Immature natural killer cell (primary cell): ENCODE measurements around the gene TFIP11. TPM values are rescaled to one million over a fixed set of nuclear protein-coding genes. Genes with fewer than 3 reads are reported as not detected.
A peak's percentile ranks its signal among the peaks of the same experiment; 100 is the strongest.

ENCODE experiments used
- DNase-seq, 3 donors: peaks; one replicate each; pipeline ENCODE4 v3.0.0; 2022; ENCODE audit warnings: mixed read lengths in 1 of 3
- H3K27ac Mint-ChIP-seq, 6 donors: one replicate each; pipeline ENCODE4 v1.8.0; 2020; ENCODE audit warnings: mixed read lengths in 6 of 6, mild to moderate bottlenecking in 5 of 6, inconsistent platforms in 4 of 6, moderate library complexity in 3 of 6
- H3K27me3 Mint-ChIP-seq, 3 donors: one replicate each; pipeline ENCODE4 v1.8.0; 2020 to 2021; ENCODE audit warnings: low read depth in 3 of 3, mild to moderate bottlenecking in 3 of 3, mixed read lengths in 3 of 3, moderate library complexity in 3 of 3, inconsistent platforms in 1 of 3
- H3K36me3 Mint-ChIP-seq, 3 donors: one replicate each; pipeline ENCODE4 v1.8.0; 2020; ENCODE audit warnings: mixed read lengths in 3 of 3, inconsistent platforms in 2 of 3, mild to moderate bottlenecking in 2 of 3
- H3K4me1 Mint-ChIP-seq, 2 donors: one replicate each; pipeline ENCODE4 v1.8.0; 2020; ENCODE audit warnings: inconsistent platforms in 2 of 2, mild to moderate bottlenecking in 2 of 2, mixed read lengths in 2 of 2, moderate library complexity in 1 of 2
- H3K4me3 Mint-ChIP-seq, 5 donors: one replicate each; pipeline ENCODE4 v1.8.0; 2020; ENCODE audit warnings: mild to moderate bottlenecking in 5 of 5, mixed read lengths in 5 of 5, inconsistent platforms in 3 of 5, moderate library complexity in 3 of 5
- H3K9me3 Mint-ChIP-seq, 6 donors: one replicate each; pipeline ENCODE4 v1.8.0; 2020; ENCODE audit warnings: mild to moderate bottlenecking in 6 of 6, mixed read lengths in 6 of 6, inconsistent platforms in 4 of 6, moderate library complexity in 3 of 6
- polyA plus RNA-seq, 3 donors: library from polyadenylated mRNA; unstranded; fragments of 300-500 nt; fragmentation: Illumina TruSeq; gene quantifications; one replicate each; pipeline ENCODE4 v1.2.3, GENCODE V29; 2021

The TFIP11 gene
- polyA plus RNA-seq, 3 donors from 2014 or later, result 16.3 to 59.9 (median 18.0) TPM

GRCh38 chr22:26486394-26486793, 25.9 kb downstream of the TFIP11 start:
- Mint-ChIP-seq H3K27me3 (peaks cover 6 to 19% (median 10%) of the 10 kb centered on the region in 3 donors), H3K4me3 (peak overlapping the region in 2 of 5 donors; percentile 2 to 36), H3K4me1 (peaks cover 42 to 62% of the 10 kb centered on the region in 2 donors), H3K27ac (peak overlapping the region; percentile 13 to 96 (median 65)), H3K9me3 (no peaks in the 10 kb centered on the region), H3K36me3 (peaks cover 13 to 30% (median 14%) of the 10 kb centered on the region in 3 donors)
- no peak for DNase-seq

- DNase-seq, result no peak
- Mint-ChIP-seq H3K4me3 (peak overlapping the region; percentile 11 to 91 (median 50)), H3K27ac (peak overlapping the region; percentile 59 to 96 (median 84)), H3K9me3 (no peaks in the 10 kb centered on the region), H3K36me3 (peaks cover 12 to 25% (median 12%) of the 10 kb centered on the region in 3 donors), H3K27me3 (peaks cover 6 to 19% (median 10%) of the 10 kb centered on the region in 3 donors), H3K4me1 (peaks cover 42 to 67% of the 10 kb centered on the region in 2 donors)
Measured at GRCh38 chr22:26485806-26486390, 26.4 kb downstream of the TFIP11 start.

- Mint-ChIP-seq H3K4me1 (peaks cover 47 to 69% of the 10 kb centered on the region in 2 donors), H3K4me3 (peak overlapping the region; percentile 1 to 92 (median 61)), H3K36me3 (peaks cover 9 to 18% (median 10%) of the 10 kb centered on the region in 3 donors), H3K27me3 (peaks cover 6 to 19% (median 10%) of the 10 kb centered on the region in 3 donors), H3K27ac (peak overlapping the region; percentile 71 to 97 (median 92)), H3K9me3 (no peaks in the 10 kb centered on the region)
- DNase-seq, result no peak
Measured at GRCh38 chr22:26485013-26485412, 27.3 kb downstream of the TFIP11 start.

GRCh38 chr22:26484360-26484706, 27.9 kb downstream of the TFIP11 start:
- peak in 2 of 3 donors; percentile 31 to 46 for DNase-seq
- Mint-ChIP-seq H3K27ac (peak overlapping the region; percentile 89 to 98 (median 94)), H3K4me1 (peaks cover 53 to 75% of the 10 kb centered on the region in 2 donors), H3K4me3 (peak overlapping the region; percentile 83 to 95 (median 91)), H3K36me3 (peaks cover 4 to 15% (median 7%) of the 10 kb centered on the region in 3 donors), H3K27me3 (peaks cover 6 to 18% (median 10%) of the 10 kb centered on the region in 3 donors), H3K9me3 (no peaks in the 10 kb centered on the region)

GRCh38 chr22:26483439-26484359, 28.6 kb downstream of the TFIP11 start, which contains the start of the genes HPS4 and SRRD:
Gene HPS4, minus strand, starts transcription at chr22:26483783. Its CDS starts 2,021 bp downstream, at chr22:26481762.
Gene SRRD, plus strand, starts transcription at chr22:26483877. Its CDS starts 14 bp downstream, at chr22:26483891.
- peaks cover 6 to 16% (median 10%) of the 10 kb centered on the region in 3 donors for H3K27me3 Mint-ChIP-seq
- peak; percentile 91 to 94 (median 93) for DNase-seq
- H3K36me3 Mint-ChIP-seq, result peaks cover under 1 to 14% (median 4%) of the 10 kb centered on the region in 3 donors
- H3K4me1 Mint-ChIP-seq, result peaks cover 60 to 75% of the 10 kb centered on the region in 2 donors
- H3K9me3 Mint-ChIP-seq, result no peaks in the 10 kb centered on the region
- peak within 1 kb of the TSS; percentile 83 to 95 (median 91) for H3K4me3 Mint-ChIP-seq
- H3K27ac Mint-ChIP-seq, result peak within 1 kb of the TSS; percentile 92 to 99 (median 96)

GRCh38 chr22:26483043-26483438, 29.2 kb downstream of the TFIP11 start:
- H3K4me1 Mint-ChIP-seq, result peaks cover 60 to 71% of the 10 kb centered on the region in 2 donors
- no peak for DNase-seq
- peaks cover under 1 to 10% (median 2%) of the 10 kb centered on the region in 3 donors for H3K36me3 Mint-ChIP-seq
- H3K27me3 Mint-ChIP-seq, result peaks cover 6 to 16% (median 10%) of the 10 kb centered on the region in 3 donors
- peak overlapping the region; percentile 83 to 95 (median 91) for H3K4me3 Mint-ChIP-seq
- H3K27ac Mint-ChIP-seq, result peak overlapping the region; percentile 92 to 99 (median 96)
- H3K9me3 Mint-ChIP-seq, result no peaks in the 10 kb centered on the region

- Mint-ChIP-seq H3K27me3 (peaks cover 6 to 16% (median 10%) of the 10 kb centered on the region in 3 donors), H3K4me1 (peaks cover 62 to 71% of the 10 kb centered on the region in 2 donors), H3K27ac (peak overlapping the region; percentile 92 to 99 (median 96)), H3K36me3 (peaks cover 9 to 19% (median 10%) of the 10 kb centered on the region in 3 donors), H3K9me3 (no peaks in the 10 kb centered on the region), H3K4me3 (peak overlapping the region; percentile 48 to 95 (median 91))
- no peak for DNase-seq
Measured at GRCh38 chr22:26482161-26482560, 30.1 kb downstream of the TFIP11 start.

- peaks cover 12 to 24% (median 13%) of the 10 kb centered on the region in 3 donors for H3K36me3 Mint-ChIP-seq
- H3K4me3 Mint-ChIP-seq, result peak overlapping the region in 3 of 5 donors; percentile 51 to 92 (median 83)
- peaks cover 6 to 16% (median 10%) of the 10 kb centered on the region in 3 donors for H3K27me3 Mint-ChIP-seq
- peak overlapping the region in 4 of 6 donors; percentile 80 to 96 (median 95) for H3K27ac Mint-ChIP-seq
- H3K9me3 Mint-ChIP-seq, result no peaks in the 10 kb centered on the region
- H3K4me1 Mint-ChIP-seq, result peaks cover 65 to 71% of the 10 kb centered on the region in 2 donors
- no peak for DNase-seq
Measured at GRCh38 chr22:26481694-26482093, 30.6 kb downstream of the TFIP11 start.

- Mint-ChIP-seq H3K4me1 (peaks cover 64 to 68% of the 10 kb centered on the region in 2 donors), H3K9me3 (no peaks in the 10 kb centered on the region), H3K27ac (peak overlapping the region in 2 of 6 donors; percentile 16 to 34), H3K27me3 (peaks cover 6 to 16% (median 10%) of the 10 kb centered on the region in 3 donors), H3K36me3 (peaks cover 15 to 26% (median 16%) of the 10 kb centered on the region in 3 donors), H3K4me3 (peak overlapping the region in 1 of 5 donors; percentile 51)
- no peak for DNase-seq
Measured at GRCh38 chr22:26481112-26481693, 31.1 kb downstream of the TFIP11 start.

- peaks cover 61% of the 10 kb centered on the region in 2 donors for H3K4me1 Mint-ChIP-seq
- no peak overlapping the region for H3K4me3 Mint-ChIP-seq
- H3K27ac Mint-ChIP-seq, result peak overlapping the region in 3 of 6 donors; percentile 9 to 58 (median 27)
- peaks cover 15 to 26% (median 16%) of the 10 kb centered on the region in 3 donors for H3K36me3 Mint-ChIP-seq
- no peak for DNase-seq
- no peaks in the 10 kb centered on the region for H3K9me3 Mint-ChIP-seq
- peaks cover 6 to 16% (median 10%) of the 10 kb centered on the region in 3 donors for H3K27me3 Mint-ChIP-seq
Measured at GRCh38 chr22:26480611-26480932, 31.7 kb downstream of the TFIP11 start.

GRCh38 chr22:26479792-26480610, 32.3 kb downstream of the TFIP11 start:
- H3K36me3 Mint-ChIP-seq, result peaks cover 15 to 26% (median 16%) of the 10 kb centered on the region in 3 donors
- peak overlapping the region; percentile 3 to 58 (median 16) for H3K27ac Mint-ChIP-seq
- H3K4me3 Mint-ChIP-seq, result peak overlapping the region in 3 of 5 donors; percentile 3 to 52 (median 18)
- no peaks in the 10 kb centered on the region for H3K9me3 Mint-ChIP-seq
- H3K4me1 Mint-ChIP-seq, result peaks cover 56 to 57% of the 10 kb centered on the region in 2 donors
- peaks cover 6 to 17% (median 10%) of the 10 kb centered on the region in 3 donors for H3K27me3 Mint-ChIP-seq
- DNase-seq, result no peak

GRCh38 chr22:26479043-26479791, 33.1 kb downstream of the TFIP11 start:
- Mint-ChIP-seq H3K4me3 (peak overlapping the region; percentile 5 to 52 (median 19)), H3K9me3 (no peaks in the 10 kb centered on the region), H3K4me1 (peaks cover 56 to 57% of the 10 kb centered on the region in 2 donors), H3K27me3 (peaks cover 4 to 15% (median 9%) of the 10 kb centered on the region in 3 donors), H3K27ac (peak overlapping the region in 5 of 6 donors; percentile 9 to 63 (median 46)), H3K36me3 (peaks cover 15 to 32% (median 16%) of the 10 kb centered on the region in 3 donors)
- no peak for DNase-seq
